CD4-positive, alpha-beta T cell (primary cell): ENCODE data around the gene TPSB2. TPM values are rescaled to one million over a fixed set of nuclear protein-coding genes. Genes with fewer than 3 reads are reported as not detected.

Source experiments
- ATAC-seq: fragments of 200-7000 bp; cut with Tn5 transposase; one replicate; pipeline ENCODE4 v1.10.0; 2022; ENCODE audit warnings: mild to moderate bottlenecking; ENCODE audit not compliant: poor library complexity
- CTCF ChIA-PET: fragments of 350-600 bp; sonication (Branson Sonifier 250); formaldehyde crosslinking; loops from one replicate; lab custom pipeline; 2021; ENCODE audit warnings: antibody characterized with exemption, inconsistent platforms; lab: Charles Lee
- POLR2A ChIA-PET: fragments of 350-600 bp; sonication (Branson Sonifier 250); formaldehyde crosslinking; loops from one replicate; lab custom pipeline; 2021; ENCODE audit warnings: antibody characterized with exemption, inconsistent platforms; lab: Charles Lee
- DNase-seq, 14 experiments: peaks; one replicate each; pipeline ENCODE4 v3.0.0-alpha.2; 2013 to 2020; ENCODE audit warnings: mixed read lengths in 2 of 14
- H3K27ac ChIP-seq, 2 donors: one replicate each; pipeline versions ENCODE4 v1.5.1 to v1.7.0; 2013; ENCODE audit warnings: low read length in 2 of 2, low read depth in 1 of 2, mild to moderate bottlenecking in 1 of 2
- H3K27me3 ChIP-seq, 2 experiments: 1 replicate in 1 of 2; 2 replicates in 1 of 2; pipeline versions ENCODE4 v1.6.1 to v1.7.0; 2013; ENCODE audit warnings: low read length in 2 of 2, control low read depth in 1 of 2, mild to moderate bottlenecking in 1 of 2, moderate library complexity in 1 of 2; ENCODE audit not compliant: insufficient read depth in 2 of 2, control insufficient read depth in 1 of 2
- H3K36me3 ChIP-seq: one replicate; pipeline ENCODE4 v1.6.1; 2013; ENCODE audit warnings: low read length, control low read depth; ENCODE audit not compliant: insufficient read depth
- H3K4me1 ChIP-seq: one replicate; pipeline ENCODE4 v1.6.1; 2013; ENCODE audit warnings: low read length, control low read depth; ENCODE audit not compliant: insufficient read depth
- H3K4me3 ChIP-seq: one replicate; pipeline ENCODE4 v1.5.1; 2013; ENCODE audit warnings: mild to moderate bottlenecking, low read length, moderate library complexity
- H3K9me3 ChIP-seq, 2 experiments: 1 replicate in 1 of 2; 2 replicates in 1 of 2; pipeline versions ENCODE4 v1.6.1 to v1.7.0; 2013; ENCODE audit warnings: low read length in 2 of 2, mild to moderate bottlenecking in 2 of 2, control low read depth in 1 of 2, moderate library complexity in 1 of 2; ENCODE audit not compliant: control insufficient read depth in 1 of 2, insufficient read depth in 1 of 2
- H3K27ac Mint-ChIP-seq: one replicate; pipeline ENCODE4 v1.8.0; 2020; ENCODE audit warnings: mixed read lengths
- H3K27me3 Mint-ChIP-seq: one replicate; pipeline ENCODE4 v1.8.0; 2021; ENCODE audit warnings: mixed read lengths
- H3K36me3 Mint-ChIP-seq: one replicate; pipeline ENCODE4 v1.8.0; 2021; ENCODE audit warnings: low read depth, mixed read lengths
- H3K4me1 Mint-ChIP-seq: one replicate; pipeline ENCODE4 v1.8.0; 2021; ENCODE audit warnings: low read depth, mixed read lengths
- H3K4me3 Mint-ChIP-seq: one replicate; pipeline ENCODE4 v1.8.0; 2020; ENCODE audit warnings: mild to moderate bottlenecking, mixed read lengths
- H3K9me3 Mint-ChIP-seq: one replicate; pipeline ENCODE4 v1.8.0; 2020; ENCODE audit warnings: mixed read lengths
- CTCF ChIP-seq: fragments of 200-600 bp; IDR thresholded peaks from one replicate; pipeline ENCODE4 v1.8.0; 2022; ENCODE audit warnings: antibody characterized with exemption, mild to moderate bottlenecking
- intact Hi-C, 2 experiments: fragments of 100-400 bp; cut with DNase I in 1 of 2; cut with micrococcal nuclease in 1 of 2; formaldehyde crosslinking; loops; one replicate each; pipeline versions ENCODE4 v1.15.1 to v1.9.0; 2023 to 2025; cut with DNase I, micrococcal nuclease
- total RNA-seq, 174 experiments: library from RNA in 2 of 174; stranded (reverse) in 2 of 174; gene quantifications; one replicate each; pipeline ENCODE4 v1.2.3 and lab custom pipeline; 2021 to 2026

TPSB2 gene
- total RNA-seq, 2 experiments from 2014 or later = not detected

- intact Hi-C loops = no loop called here
- no peaks in the 10 kb centered on the region for H3K36me3 ChIP-seq
- Mint-ChIP-seq H3K9me3 (no peaks in the 10 kb centered on the region), H3K4me3 (no peak overlapping the region), H3K27me3 (peaks cover 17% of the 10 kb centered on the region), H3K36me3 (no peaks in the 10 kb centered on the region), H3K27ac (no peak overlapping the region), H3K4me1 (peaks cover 5% of the 10 kb centered on the region)
- POLR2A ChIA-PET = no interaction called here
- H3K4me3 ChIP-seq = no peak overlapping the region
- DNase-seq = no peak
- ATAC-seq = no peak
- CTCF ChIA-PET = no interaction called here
- no peak overlapping the region for H3K27ac ChIP-seq
- no peak for TF ChIP-seq CTCF
- peaks cover 10% of the 10 kb centered on the region for H3K4me1 ChIP-seq
- peaks cover 23 to 35% of the 10 kb centered on the region in 2 experiments for H3K27me3 ChIP-seq
- peaks cover 0 to 8% of the 10 kb centered on the region in 2 experiments for H3K9me3 ChIP-seq
Measured at GRCh38 chr16:1263591-1264344, 33.8 kb upstream of the TPSB2 start.

- H3K27ac ChIP-seq = no peak overlapping the region
- no peaks in the 10 kb centered on the region for H3K36me3 Mint-ChIP-seq
- H3K9me3 ChIP-seq = peaks cover 0 to 8% of the 10 kb centered on the region in 2 experiments
- H3K4me1 Mint-ChIP-seq = peaks cover 5% of the 10 kb centered on the region
- peaks cover 26 to 36% of the 10 kb centered on the region in 2 experiments for H3K27me3 ChIP-seq
- H3K4me3 ChIP-seq = no peak overlapping the region
- ChIA-PET POLR2A (no interaction called here), CTCF (no interaction called here)
- intact Hi-C loops = no loop called here
- no peak overlapping the region for H3K27ac Mint-ChIP-seq
- TF ChIP-seq CTCF = no peak
- no peaks in the 10 kb centered on the region for H3K36me3 ChIP-seq
- no peak overlapping the region for H3K4me3 Mint-ChIP-seq
- no peak for DNase-seq
- H3K9me3 Mint-ChIP-seq = no peaks in the 10 kb centered on the region
- peaks cover 19% of the 10 kb centered on the region for H3K27me3 Mint-ChIP-seq
- ATAC-seq = no peak
- H3K4me1 ChIP-seq = peaks cover 11% of the 10 kb centered on the region
Measured at GRCh38 chr16:1262846-1263221, 32.9 kb upstream of the TPSB2 start.

GRCh38 chr16:1262210-1262845 is 32.3 kb upstream of the TPSB2 start:
- Mint-ChIP-seq H3K9me3 (no peaks in the 10 kb centered on the region), H3K27me3 (peaks cover 20% of the 10 kb centered on the region), H3K4me3 (no peak overlapping the region), H3K27ac (no peak overlapping the region), H3K4me1 (peaks cover 5% of the 10 kb centered on the region), H3K36me3 (no peaks in the 10 kb centered on the region)
- peaks cover 26 to 36% of the 10 kb centered on the region in 2 experiments for H3K27me3 ChIP-seq
- no peak overlapping the region for H3K27ac ChIP-seq
- POLR2A ChIA-PET = no interaction called here
- no peak for DNase-seq
- H3K4me1 ChIP-seq = peaks cover 11% of the 10 kb centered on the region
- TF ChIP-seq CTCF = no peak
- ATAC-seq = no peak
- H3K36me3 ChIP-seq = no peaks in the 10 kb centered on the region
- H3K4me3 ChIP-seq = no peak overlapping the region
- peaks cover 0 to 8% of the 10 kb centered on the region in 2 experiments for H3K9me3 ChIP-seq
- intact Hi-C loops = no loop called here
- CTCF ChIA-PET = no interaction called here
